Subcutaneous abdominal adipose tissue (tissue), 5 donors: ENCODE measurements around the gene G6PC2.
A peak's percentile ranks its signal among the peaks of the same experiment; 100 is the strongest.
"Not testable (repeated sequence)": the region's sequence is repeated elsewhere in the genome, so short reads cannot be mapped to it uniquely, and the experiment has no call there.

Experiments
- H3K27ac ChIP-seq: one replicate; pipeline ENCODE4 v1.7.0; 2013; ENCODE audit warnings: low read depth, mild to moderate bottlenecking, inconsistent platforms, low read length, moderate library complexity
- H3K27me3 ChIP-seq, 5 donors: one replicate each; pipeline ENCODE4 v1.7.0; 2013; ENCODE audit warnings: low read length in 5 of 5, inconsistent platforms in 1 of 5; ENCODE audit not compliant: control insufficient read depth in 5 of 5, insufficient read depth in 4 of 5
- H3K36me3 ChIP-seq, 5 donors: one replicate each; pipeline ENCODE4 v1.7.0; 2013; ENCODE audit warnings: low read length in 5 of 5; ENCODE audit not compliant: control insufficient read depth in 5 of 5, insufficient read depth in 5 of 5
- H3K4me1 ChIP-seq, 5 donors: one replicate each; pipeline ENCODE4 v1.7.0; 2013; ENCODE audit warnings: low read length in 5 of 5, mild to moderate bottlenecking in 3 of 5, moderate library complexity in 1 of 5; ENCODE audit not compliant: control insufficient read depth in 5 of 5, insufficient read depth in 5 of 5
- H3K4me3 ChIP-seq, 5 donors: one replicate each; pipeline ENCODE4 v1.7.0; 2013; ENCODE audit warnings: low read length in 5 of 5, low read depth in 1 of 5
- H3K9ac ChIP-seq, 5 donors: one replicate each; pipeline ENCODE4 v1.7.0; 2013; ENCODE audit warnings: low read length in 5 of 5, mild to moderate bottlenecking in 4 of 5, moderate library complexity in 3 of 5
- H3K9me3 ChIP-seq, 5 donors: one replicate each; pipeline ENCODE4 v1.7.0; 2013; ENCODE audit warnings: low read length in 5 of 5; ENCODE audit not compliant: control insufficient read depth in 5 of 5
- donor health status: healthy.
- donor health status: healthy.
- donor health status: healthy.
- donor health status: healthy.
- donor health status: healthy.

Gene G6PC2

DNA sequence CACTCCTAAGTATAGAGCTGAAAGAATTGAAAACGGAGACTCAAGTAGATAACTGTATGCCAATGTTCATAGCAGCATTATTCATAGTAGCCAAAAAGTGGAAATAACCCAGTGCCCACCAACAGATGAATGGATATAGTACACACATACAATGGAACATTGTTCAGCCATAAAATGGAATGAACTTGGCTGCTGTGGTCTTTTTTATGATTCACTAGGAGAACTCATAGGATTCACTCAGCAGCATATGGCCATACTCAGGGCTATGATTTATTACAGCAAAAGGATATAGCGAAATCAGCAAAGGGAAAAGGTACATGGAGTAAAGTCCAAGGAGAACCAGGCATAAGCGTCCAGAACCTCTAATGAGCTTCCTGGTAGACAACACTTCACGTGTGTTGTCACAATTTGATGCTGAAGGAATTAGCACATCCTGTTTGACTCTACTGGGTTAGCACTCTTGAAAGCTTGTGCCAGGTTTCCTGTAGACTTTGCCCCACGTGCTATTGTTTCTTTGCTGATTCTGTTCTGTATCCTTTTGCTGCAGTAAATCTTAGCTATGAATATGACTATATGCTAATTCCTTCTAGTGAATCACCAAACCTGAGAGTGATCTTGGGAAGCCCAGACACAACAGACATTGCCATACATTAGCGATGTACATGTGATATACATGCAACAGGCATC, 26.6 kb upstream of the G6PC2 start:
- Histone ChIP-seq H3K36me3 (no peaks in the 10 kb centered on the region), H3K9me3 (no peaks in the 10 kb centered on the region), H3K4me1 (no peaks in the 10 kb centered on the region), H3K9ac (no peak overlapping the region), H3K4me3 (no peak overlapping the region), H3K27me3 (no peaks in the 10 kb centered on the region), H3K27ac (no peak overlapping the region)

- not testable (repeated sequence) for H3K27me3 ChIP-seq, H3K4me3 ChIP-seq, H3K9me3 ChIP-seq, H3K36me3 ChIP-seq, H3K4me1 ChIP-seq, H3K9ac ChIP-seq, H3K27ac ChIP-seq
Observed at GRCh38 chr2:168882163-168882562, 18.9 kb upstream of the G6PC2 start.

GRCh38 chr2:168884975-168885374, 16.1 kb upstream of the G6PC2 start:
- H3K4me1 ChIP-seq: peaks cover 0 to 4% (median 3%) of the 10 kb centered on the region in 5 donors
- H3K27ac ChIP-seq: no peak overlapping the region
- H3K4me3 ChIP-seq: no peak overlapping the region
- H3K9me3 ChIP-seq: no peaks in the 10 kb centered on the region
- H3K36me3 ChIP-seq: no peaks in the 10 kb centered on the region
- no peaks in the 10 kb centered on the region for H3K27me3 ChIP-seq
- H3K9ac ChIP-seq: no peak overlapping the region

GRCh38 chr2:168889635-168890005, 11.5 kb upstream of the G6PC2 start:
- H3K4me3 ChIP-seq: peak overlapping the region in 2 of 5 donors; percentile 66 to 77

GRCh38 chr2:168890006-168890782, 10.9 kb upstream of the G6PC2 start, which contains the start of gene SPC25:
SPC25 (minus strand) TSS chr2:168890430; CDS start chr2:168889519, 911 bp downstream.
- H3K9me3 ChIP-seq: no peaks in the 10 kb centered on the region
- no peaks in the 10 kb centered on the region for H3K36me3 ChIP-seq
- H3K27ac ChIP-seq: no peak within 1 kb of the TSS
- peak within 1 kb of the TSS in 4 of 5 donors; percentile 65 to 77 (median 70) for H3K4me3 ChIP-seq
- peaks cover 0 to 11% (median 9%) of the 10 kb centered on the region in 5 donors for H3K4me1 ChIP-seq
- peak within 1 kb of the TSS in 1 of 5 donors; percentile 11 for H3K9ac ChIP-seq
- H3K27me3 ChIP-seq: no peaks in the 10 kb centered on the region

More at GRCh38 chr2:168889635-168890005, 11.5 kb upstream of the G6PC2 start:
- Histone ChIP-seq H3K27me3 (no peaks in the 10 kb centered on the region), H3K27ac (no peak overlapping the region), H3K36me3 (no peaks in the 10 kb centered on the region), H3K4me1 (peaks cover 0 to 11% (median 9%) of the 10 kb centered on the region in 5 donors), H3K9me3 (no peaks in the 10 kb centered on the region), H3K9ac (peak overlapping the region in 1 of 5 donors; percentile 11)

DNA sequence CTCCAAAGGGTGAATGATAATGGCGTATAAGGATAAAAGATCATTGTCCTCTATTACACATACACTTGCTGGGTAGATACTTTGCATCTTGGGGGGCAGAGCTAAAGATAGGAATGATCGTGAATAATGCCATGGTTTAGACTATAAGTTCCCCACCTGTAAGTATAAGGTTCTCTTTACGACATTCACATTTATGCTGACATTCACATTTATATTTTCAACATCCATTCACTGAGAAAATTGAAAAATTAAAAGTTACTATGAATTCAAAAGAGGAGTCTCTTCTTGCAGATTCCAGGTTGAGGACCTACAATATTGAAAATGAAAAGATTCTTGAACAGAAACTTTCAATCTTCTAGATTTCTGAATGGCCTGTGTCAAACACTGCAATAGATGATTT, 8.8 kb upstream of the G6PC2 start:
- H3K4me3 ChIP-seq: no peak overlapping the region
- no peaks in the 10 kb centered on the region for H3K36me3 ChIP-seq
- no peaks in the 10 kb centered on the region for H3K9me3 ChIP-seq
- no peak overlapping the region for H3K9ac ChIP-seq
- H3K27ac ChIP-seq: no peak overlapping the region
- H3K27me3 ChIP-seq: no peaks in the 10 kb centered on the region
- peaks cover 0 to 11% (median 9%) of the 10 kb centered on the region in 5 donors for H3K4me1 ChIP-seq

GRCh38 chr2:168894101-168894500, 7.0 kb upstream of the G6PC2 start:
- no peaks in the 10 kb centered on the region for H3K9me3 ChIP-seq
- no peaks in the 10 kb centered on the region for H3K27me3 ChIP-seq
- H3K4me3 ChIP-seq: no peak overlapping the region
- H3K4me1 ChIP-seq: peaks cover 0 to 11% (median 9%) of the 10 kb centered on the region in 5 donors
- H3K36me3 ChIP-seq: no peaks in the 10 kb centered on the region
- no peak overlapping the region for H3K27ac ChIP-seq
- no peak overlapping the region for H3K9ac ChIP-seq

GRCh38 chr2:168894720-168895119, 6.4 kb upstream of the G6PC2 start:
- Histone ChIP-seq H3K27ac (no peak overlapping the region), H3K9me3 (no peaks in the 10 kb centered on the region), H3K4me1 (peaks cover 0 to 10% (median 8%) of the 10 kb centered on the region in 5 donors), H3K9ac (no peak overlapping the region), H3K27me3 (no peaks in the 10 kb centered on the region), H3K4me3 (no peak overlapping the region), H3K36me3 (no peaks in the 10 kb centered on the region)

GRCh38 chr2:168895771-168896170, 5.3 kb upstream of the G6PC2 start:
- no peaks in the 10 kb centered on the region for H3K27me3 ChIP-seq
- no peaks in the 10 kb centered on the region for H3K9me3 ChIP-seq
- no peak overlapping the region for H3K4me3 ChIP-seq
- H3K9ac ChIP-seq: no peak overlapping the region
- H3K36me3 ChIP-seq: no peaks in the 10 kb centered on the region
- no peak overlapping the region for H3K27ac ChIP-seq
- H3K4me1 ChIP-seq: no peaks in the 10 kb centered on the region

DNA sequence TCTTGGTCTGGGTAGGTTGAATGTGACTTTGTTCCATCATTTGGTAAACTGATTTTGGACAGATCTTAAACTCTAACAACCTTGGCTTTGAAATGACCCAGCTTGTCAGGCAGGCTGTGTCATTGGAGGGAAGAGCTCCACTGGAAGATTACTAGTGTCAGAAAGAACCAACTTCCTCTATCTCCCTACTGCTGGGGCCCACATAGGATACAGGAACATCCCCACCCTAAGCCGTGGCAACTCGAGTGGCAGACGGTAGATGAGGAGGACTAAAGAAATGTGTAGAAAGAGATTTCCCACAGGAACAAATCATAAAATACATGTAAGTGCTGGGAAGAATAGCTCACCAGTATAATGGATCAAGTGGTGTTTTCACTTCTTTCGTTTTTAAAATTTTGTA, 4.3 kb upstream of the G6PC2 start:
- H3K9me3 ChIP-seq: no peaks in the 10 kb centered on the region
- no peak overlapping the region for H3K9ac ChIP-seq
- H3K27ac ChIP-seq: no peak overlapping the region
- no peaks in the 10 kb centered on the region for H3K27me3 ChIP-seq
- H3K4me3 ChIP-seq: no peak overlapping the region
- H3K4me1 ChIP-seq: no peaks in the 10 kb centered on the region
- H3K36me3 ChIP-seq: no peaks in the 10 kb centered on the region
